Naive thymus-derived CD4-positive, alpha-beta T cell (primary cell): ENCODE measurements around the gene MAP3K7. TPM values are rescaled to one million over a fixed set of nuclear protein-coding genes. Genes with fewer than 3 reads are reported as not detected.
"Not testable (repeated sequence)": the region's sequence is repeated elsewhere in the genome, so short reads cannot be mapped to it uniquely, and the experiment has no call there.

Source experiments
- ATAC-seq: fragments of 150-1000 bp; cut with Tn5 transposase; 2 replicates; pipeline ENCODE4 v1.10.0; 2021; ENCODE audit warnings: mild to moderate bottlenecking, moderate library complexity
- CTCF ChIA-PET: fragments of 350-600 bp; sonication (Branson Sonifier 250); formaldehyde crosslinking; loops from one replicate; lab custom pipeline; 2021; ENCODE audit warnings: antibody characterized with exemption; lab: Charles Lee
- POLR2A ChIA-PET: fragments of 350-600 bp; sonication (Branson Sonifier 250); formaldehyde crosslinking; loops from one replicate; lab custom pipeline; 2021; ENCODE audit warnings: antibody characterized with exemption, inconsistent platforms; lab: Charles Lee
- DNase-seq, 9 donors: peaks; one replicate each; pipeline versions ENCODE4 v3.0.0 to v3.0.0-alpha.2; 2020 to 2022; ENCODE audit warnings: mixed read lengths in 1 of 9
- H3K27ac ChIP-seq: one replicate; pipeline ENCODE4 v1.7.0; 2013; ENCODE audit warnings: mild to moderate bottlenecking, low read depth, low read length, moderate library complexity
- H3K27me3 ChIP-seq, 2 donors: one replicate each; pipeline ENCODE4 v1.7.0; 2013; ENCODE audit warnings: low read length in 2 of 2, mild to moderate bottlenecking in 2 of 2, moderate library complexity in 2 of 2; ENCODE audit not compliant: control insufficient read depth in 2 of 2, insufficient read depth in 2 of 2
- H3K36me3 ChIP-seq, 3 experiments: 1 replicate in 2 of 3; 2 replicates in 1 of 3; pipeline ENCODE4 v1.7.0; 2013; ENCODE audit warnings: low read length in 3 of 3, mild to moderate bottlenecking in 3 of 3, moderate library complexity in 1 of 3; ENCODE audit not compliant: insufficient read depth in 3 of 3, control insufficient read depth in 2 of 3
- H3K4me1 ChIP-seq, 2 donors: one replicate each; pipeline ENCODE4 v1.7.0; 2013; ENCODE audit warnings: low read length in 2 of 2, mild to moderate bottlenecking in 2 of 2, moderate library complexity in 1 of 2; ENCODE audit not compliant: control insufficient read depth in 2 of 2, insufficient read depth in 2 of 2
- H3K4me3 ChIP-seq: 2 replicates; pipeline ENCODE4 v1.7.0; 2013; ENCODE audit warnings: mild to moderate bottlenecking, low read length
- H3K9me3 ChIP-seq, 3 experiments: 1 replicate in 2 of 3; 2 replicates in 1 of 3; pipeline ENCODE4 v1.7.0; 2013; ENCODE audit warnings: low read length in 3 of 3; ENCODE audit not compliant: control insufficient read depth in 2 of 3
- H3K27ac Mint-ChIP-seq, 9 donors: one replicate each; pipeline ENCODE4 v1.8.0; 2020 to 2022; ENCODE audit warnings: mixed read lengths in 9 of 9, mild to moderate bottlenecking in 8 of 9, moderate library complexity in 5 of 9, inconsistent platforms in 2 of 9
- H3K27me3 Mint-ChIP-seq, 5 donors: one replicate each; pipeline ENCODE4 v1.8.0; 2021 to 2022; ENCODE audit warnings: mixed read lengths in 5 of 5, mild to moderate bottlenecking in 1 of 5
- H3K36me3 Mint-ChIP-seq, 5 donors: one replicate each; pipeline ENCODE4 v1.8.0; 2020 to 2022; ENCODE audit warnings: mixed read lengths in 5 of 5, mild to moderate bottlenecking in 3 of 5, inconsistent platforms in 1 of 5
- H3K4me1 Mint-ChIP-seq, 7 donors: one replicate each; pipeline ENCODE4 v1.8.0; 2020 to 2022; ENCODE audit warnings: mixed read lengths in 7 of 7, mild to moderate bottlenecking in 3 of 7, inconsistent platforms in 1 of 7
- H3K4me3 Mint-ChIP-seq, 10 donors: one replicate each; pipeline ENCODE4 v1.8.0; 2020 to 2022; ENCODE audit warnings: mild to moderate bottlenecking in 10 of 10, mixed read lengths in 10 of 10, moderate library complexity in 6 of 10, inconsistent platforms in 2 of 10
- H3K9me3 Mint-ChIP-seq, 11 donors: one replicate each; pipeline ENCODE4 v1.8.0; 2020 to 2022; ENCODE audit warnings: mixed read lengths in 11 of 11, mild to moderate bottlenecking in 4 of 11, inconsistent platforms in 1 of 11, moderate library complexity in 1 of 11
- intact Hi-C, 2 donors: fragments of 100-400 bp; cut with micrococcal nuclease; formaldehyde crosslinking; loops; one replicate each; pipeline ENCODE4 v1.15.1; 2023
- polyA plus RNA-seq, 2 donors: library from polyadenylated mRNA; unstranded; fragments of 300-500 nt; fragmentation: Illumina TruSeq; gene quantifications; one replicate each; pipeline ENCODE4 v1.2.3, GENCODE V29; 2021
- total RNA-seq, 6 experiments: library from RNA in 5 of 6; stranded (reverse) in 5 of 6; gene quantifications; 1 replicate in 5 of 6; 2 replicates in 1 of 6; pipeline ENCODE4 v1.2.3 and lab custom pipeline; 2021 to 2026

Gene MAP3K7
- total and polyA plus RNA-seq, 7 experiments from 2014 or later: 15.8 to 38.5 (median 25.4) TPM

DNA sequence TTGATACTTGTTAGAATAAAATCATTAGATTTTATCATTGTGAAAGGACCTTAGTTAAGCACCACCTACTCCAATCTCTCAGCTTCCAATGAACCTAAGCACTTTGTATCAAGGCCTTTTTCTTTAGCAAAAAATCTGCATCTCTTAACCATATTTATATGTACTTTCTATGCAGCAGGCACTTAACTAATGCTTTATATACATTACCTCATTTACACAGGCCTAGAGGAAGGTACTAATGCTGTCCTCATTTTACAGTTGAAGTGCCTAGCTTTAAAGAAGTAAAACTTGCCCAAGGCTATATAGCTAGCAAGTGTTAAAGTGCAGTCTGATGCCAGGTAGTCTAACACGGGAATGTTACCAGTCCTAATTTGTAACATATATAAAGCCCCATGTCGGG lies 14.0 kb downstream of the MAP3K7 start:
- ATAC-seq: no peak
- intact Hi-C loops: loop anchor here in 1 of 2 donors (5.0 kb wide), 1 partner anchor 631 kb away; no protein-coding TSS in a partner anchor
- H3K27ac ChIP-seq: no peak overlapping the region
- H3K4me1 Mint-ChIP-seq: peaks cover 6 to 44% (median 21%) of the 10 kb centered on the region in 7 donors
- no peaks in the 10 kb centered on the region for H3K27me3 Mint-ChIP-seq
- no peaks in the 10 kb centered on the region for H3K27me3 ChIP-seq
- H3K4me3 ChIP-seq: no peak overlapping the region
- DNase-seq: no peak
- peaks cover 0 to 21% (median 0%) of the 10 kb centered on the region in 3 experiments for H3K36me3 ChIP-seq
- ChIA-PET CTCF (no interaction called here), POLR2A (interaction anchor here (1.4 kb wide), 1 partner anchor 14 kb away, joined by 3 read pairs; the partner anchor contains the start of gene MAP3K7)
- H3K27ac Mint-ChIP-seq: no peak overlapping the region
- no peaks in the 10 kb centered on the region for H3K4me1 ChIP-seq
- peaks cover 9 to 34% (median 22%) of the 10 kb centered on the region in 5 donors for H3K36me3 Mint-ChIP-seq
- H3K9me3 ChIP-seq: no peaks in the 10 kb centered on the region
- no peaks in the 10 kb centered on the region for H3K9me3 Mint-ChIP-seq
- no peak overlapping the region for H3K4me3 Mint-ChIP-seq

DNA sequence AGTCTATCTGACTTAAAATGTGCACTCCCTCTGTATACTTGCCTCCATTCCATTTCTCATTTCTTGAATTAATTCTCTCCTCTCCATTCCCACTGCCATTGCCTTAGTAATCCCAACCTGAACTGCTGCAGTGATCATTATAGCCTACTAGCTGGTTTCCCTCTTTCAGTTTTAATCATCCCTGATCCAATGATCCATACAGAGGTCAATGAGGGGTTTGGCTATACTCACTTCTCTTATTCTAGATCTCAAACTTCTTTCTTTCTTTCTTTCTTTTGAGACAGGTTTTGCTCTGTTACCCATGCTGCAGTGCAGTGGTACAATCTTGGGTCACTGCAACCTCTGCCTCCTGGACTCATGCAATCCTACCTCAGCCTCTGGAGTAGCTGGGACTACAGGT lies 17.6 kb downstream of the MAP3K7 start:
- H3K27ac ChIP-seq: no peak overlapping the region
- H3K27me3 ChIP-seq: no peaks in the 10 kb centered on the region
- H3K9me3 Mint-ChIP-seq: peaks cover 0 to 8% (median 0%) of the 10 kb centered on the region in 11 donors
- H3K27me3 Mint-ChIP-seq: no peaks in the 10 kb centered on the region
- H3K4me3 ChIP-seq: no peak overlapping the region
- DNase-seq (no peak), ATAC-seq (no peak)
- ChIA-PET CTCF (no interaction called here), POLR2A (interaction anchor here (0.7 kb wide), 1 partner anchor 1633 kb away, joined by 3 read pairs; no protein-coding TSS in a partner anchor)
- H3K27ac Mint-ChIP-seq: peak overlapping the region in 1 of 9 donors; percentile 48
- peaks cover 13 to 53% (median 41%) of the 10 kb centered on the region in 7 donors for H3K4me1 Mint-ChIP-seq
- intact Hi-C loops: no loop called here
- H3K4me3 Mint-ChIP-seq: no peak overlapping the region
- H3K9me3 ChIP-seq: no peaks in the 10 kb centered on the region
- H3K36me3 Mint-ChIP-seq: peaks cover 22 to 63% (median 45%) of the 10 kb centered on the region in 5 donors
- H3K36me3 ChIP-seq: peaks cover 0 to 21% (median 0%) of the 10 kb centered on the region in 3 experiments
- no peaks in the 10 kb centered on the region for H3K4me1 ChIP-seq

DNA sequence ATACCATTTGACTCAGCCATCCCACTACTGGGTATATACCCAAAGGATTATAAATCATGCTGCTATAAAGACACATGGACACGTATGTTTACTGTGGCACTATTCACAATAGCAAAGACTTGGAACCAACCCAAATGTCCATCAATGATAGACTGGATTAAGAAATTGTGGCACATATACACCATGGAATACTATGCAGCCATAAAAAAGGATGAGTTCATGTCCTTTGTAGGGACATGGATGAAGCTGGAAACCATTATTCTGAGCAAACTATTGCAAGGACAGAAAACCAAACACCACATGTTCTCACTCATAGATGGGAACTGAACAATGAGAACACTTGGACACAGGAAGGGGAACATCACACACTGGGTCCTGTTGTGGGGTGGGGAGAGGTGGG lies 19.2 kb downstream of the MAP3K7 start:
- POLR2A ChIA-PET, H3K9me3 ChIP-seq, H3K4me3 Mint-ChIP-seq, ATAC-seq, H3K27me3 ChIP-seq, H3K4me1 ChIP-seq, H3K4me3 ChIP-seq, intact Hi-C loops, H3K27ac Mint-ChIP-seq, H3K27ac ChIP-seq, H3K27me3 Mint-ChIP-seq, CTCF ChIA-PET, H3K9me3 Mint-ChIP-seq, DNase-seq: not testable (repeated sequence)
- Mint-ChIP-seq H3K36me3 (peaks cover 26 to 78% (median 59%) of the 10 kb centered on the region in 5 donors), H3K4me1 (peaks cover 22 to 54% (median 50%) of the 10 kb centered on the region in 7 donors)
- H3K36me3 ChIP-seq: peaks cover 0 to 21% (median 0%) of the 10 kb centered on the region in 3 experiments

GRCh38 chr6:90562341-90562740 lies 24.5 kb downstream of the MAP3K7 start:
- H3K4me3 Mint-ChIP-seq: peak overlapping the region in 8 of 10 donors; percentile 22 to 62 (median 54)
- H3K27ac ChIP-seq, CTCF ChIA-PET, H3K9me3 Mint-ChIP-seq, H3K4me3 ChIP-seq, H3K27me3 Mint-ChIP-seq, H3K27me3 ChIP-seq, H3K9me3 ChIP-seq, H3K4me1 ChIP-seq, ATAC-seq: not testable (repeated sequence)
- intact Hi-C loops: loop anchor here in 1 of 2 donors (1.0 kb wide), 1 partner anchor 25 kb away; the partner anchor contains the start of gene MAP3K7
- peak overlapping the region; percentile 39 to 93 (median 65) for H3K27ac Mint-ChIP-seq
- peaks cover 27 to 67% (median 51%) of the 10 kb centered on the region in 5 donors for H3K36me3 Mint-ChIP-seq
- H3K36me3 ChIP-seq: peaks cover 0 to 21% (median 19%) of the 10 kb centered on the region in 3 experiments
- peaks cover 22 to 53% (median 42%) of the 10 kb centered on the region in 7 donors for H3K4me1 Mint-ChIP-seq
- POLR2A ChIA-PET: interaction anchor here (1.5 kb wide), 1 partner anchor 25 kb away, joined by 6 read pairs; no protein-coding TSS in a partner anchor
- DNase-seq: peak in 7 of 9 donors; percentile 12 to 51 (median 27)

DNA sequence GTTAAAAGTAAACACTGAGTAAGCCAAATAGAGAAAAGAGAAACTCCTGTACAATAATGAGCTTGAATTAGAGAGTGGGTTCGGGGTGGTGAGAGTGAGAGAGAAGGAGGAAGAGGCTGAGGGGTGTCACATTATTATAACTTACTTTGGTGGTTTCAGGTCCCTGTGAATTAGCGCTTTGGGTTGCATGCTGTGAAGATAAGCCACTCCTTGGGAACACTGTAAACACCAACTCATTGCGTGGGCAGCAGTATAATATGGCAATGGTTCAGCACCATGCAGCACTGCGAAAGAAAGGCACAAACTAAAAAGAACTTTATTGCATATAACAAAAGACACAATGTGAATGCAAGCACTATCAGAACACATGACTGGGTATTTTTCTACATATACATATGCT lies 26.9 kb downstream of the MAP3K7 start:
- Mint-ChIP-seq H3K4me1 (peaks cover 12 to 41% (median 31%) of the 10 kb centered on the region in 7 donors), H3K27ac (peak overlapping the region in 4 of 9 donors; percentile 6 to 17 (median 16)), H3K27me3 (no peaks in the 10 kb centered on the region), H3K4me3 (peak overlapping the region in 1 of 10 donors; percentile 3), H3K9me3 (no peaks in the 10 kb centered on the region), H3K36me3 (peaks cover 19 to 55% (median 46%) of the 10 kb centered on the region in 5 donors)
- Histone ChIP-seq H3K9me3 (no peaks in the 10 kb centered on the region), H3K36me3 (peaks cover 0 to 34% (median 34%) of the 10 kb centered on the region in 3 experiments), H3K27me3 (no peaks in the 10 kb centered on the region), H3K27ac (no peak overlapping the region), H3K4me1 (peaks cover 5 to 7% of the 10 kb centered on the region in 2 donors), H3K4me3 (no peak overlapping the region)
- DNase-seq (no peak), ATAC-seq (peak; percentile 37)
- intact Hi-C loops: no loop called here
- POLR2A ChIA-PET: interaction anchor here (0.5 kb wide), 1 partner anchor 192 kb away, joined by 3 read pairs; no protein-coding TSS in a partner anchor
- CTCF ChIA-PET: no interaction called here

GRCh38 chr6:90557006-90557405 lies 29.9 kb downstream of the MAP3K7 start:
- Mint-ChIP-seq H3K36me3 (peaks cover 9 to 43% (median 21%) of the 10 kb centered on the region in 5 donors), H3K4me1 (peaks cover 0 to 11% (median 3%) of the 10 kb centered on the region in 7 donors), H3K4me3 (no peak overlapping the region), H3K27ac (no peak overlapping the region), H3K27me3 (no peaks in the 10 kb centered on the region), H3K9me3 (no peaks in the 10 kb centered on the region)
- DNase-seq (no peak), ATAC-seq (no peak)
- Histone ChIP-seq H3K36me3 (peaks cover 2 to 52% (median 52%) of the 10 kb centered on the region in 3 experiments), H3K27ac (no peak overlapping the region), H3K9me3 (no peaks in the 10 kb centered on the region), H3K4me1 (peaks cover 2 to 3% of the 10 kb centered on the region in 2 donors), H3K4me3 (no peak overlapping the region), H3K27me3 (no peaks in the 10 kb centered on the region)
- POLR2A ChIA-PET: no interaction called here
- intact Hi-C loops: no loop called here
- CTCF ChIA-PET: no interaction called here
